GM19455 (cell line): Measurements from ENCODE around the gene ETV2.
"Not testable (repeated sequence)": the region's sequence is repeated elsewhere in the genome, so short reads cannot be mapped to it uniquely, and the experiment has no call there.

Experiments used
- ATAC-seq: cut with Tn5 transposase; IDR thresholded peaks from one replicate; pipeline ENCODE4 v1.9.1; 2021; ENCODE audit not compliant: unreplicated experiment

ETV2 gene

DNA sequence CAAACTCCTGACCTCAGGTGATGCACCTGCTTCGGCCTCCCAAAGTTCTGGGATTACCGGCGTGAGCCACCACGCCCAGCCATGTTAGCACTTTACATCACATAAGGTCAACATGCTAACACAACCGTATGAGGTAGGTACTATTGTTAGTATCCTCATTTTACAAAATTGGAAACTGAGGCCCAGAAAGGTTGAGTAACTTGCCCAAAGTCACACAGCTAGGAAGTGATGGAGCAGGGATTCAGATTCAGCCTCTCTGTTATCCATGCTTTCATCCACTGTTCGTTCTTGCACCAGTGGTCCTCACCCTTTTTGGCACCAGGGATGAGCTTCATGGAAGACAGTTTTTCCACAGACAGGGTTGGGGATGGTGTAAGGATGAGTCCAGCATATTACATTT lies 15.2 kb downstream of the ETV2 start:
- no peak for ATAC-seq

DNA sequence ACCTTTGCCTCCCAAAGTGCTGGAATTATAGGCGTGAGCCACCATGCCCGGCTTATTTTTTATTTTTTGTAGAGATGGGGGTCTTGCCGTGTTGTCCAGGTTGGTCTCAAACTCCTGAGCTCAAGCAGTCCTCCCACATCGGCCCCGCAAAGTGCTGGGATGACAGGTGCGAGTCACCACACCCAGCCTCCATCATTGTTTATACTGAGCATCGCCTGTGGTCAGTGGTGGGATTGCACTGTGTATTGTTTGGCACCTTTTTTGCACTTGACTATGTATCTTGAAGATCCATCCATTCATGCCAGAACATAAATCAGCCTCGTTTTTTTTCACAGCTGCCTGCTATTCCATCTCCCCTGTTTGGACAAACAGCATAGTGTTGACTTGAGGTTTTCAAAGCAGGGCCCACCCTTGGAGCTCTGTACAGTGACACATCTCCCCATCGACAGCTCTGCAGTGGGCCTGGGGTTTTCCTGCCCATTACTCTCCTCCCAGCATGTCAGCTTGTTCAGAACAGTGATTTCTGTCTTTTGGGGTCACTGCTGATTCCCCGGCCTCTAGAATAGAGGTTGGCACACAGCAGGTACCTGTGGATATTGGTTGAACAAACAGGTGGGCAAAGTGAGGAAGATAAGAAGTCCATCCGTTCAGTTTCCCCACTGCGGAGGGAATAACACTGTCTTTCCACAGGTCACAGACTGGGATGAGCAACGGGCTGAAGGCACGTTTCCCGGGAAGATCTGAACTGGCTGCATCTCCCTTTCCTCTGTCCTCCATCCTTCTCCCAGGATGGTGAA lies 16.6 kb downstream of the ETV2 start:
- ATAC-seq: no peak

DNA sequence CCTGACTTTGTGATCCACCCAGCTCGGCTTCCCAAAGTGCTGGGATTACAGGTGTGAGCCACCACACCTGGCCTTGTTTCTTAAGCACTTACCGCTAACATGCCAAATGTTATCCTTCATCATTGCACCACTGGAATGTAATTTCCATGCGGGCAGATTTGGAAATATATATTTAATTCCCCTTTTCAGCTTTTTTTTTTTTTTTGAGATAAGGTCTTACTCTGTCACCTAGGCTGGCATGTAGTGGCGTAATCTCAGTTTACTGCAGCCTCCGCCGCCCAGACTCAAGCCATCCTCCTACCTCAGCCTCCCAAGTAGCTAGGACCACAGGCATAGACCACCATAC lies 20.4 kb downstream of the ETV2 start:
- no peak for ATAC-seq

- no peak for ATAC-seq
These were observed 22.4 kb downstream of the ETV2 start for GRCh38 chr19:35663981-35664380.

GRCh38 chr19:35665157-35665556 lies 23.6 kb downstream of the ETV2 start:
- ATAC-seq: no peak

- no peak for ATAC-seq
These were observed 24.1 kb downstream of the ETV2 start for GRCh38 chr19:35665604-35666003.

- ATAC-seq: no peak
These were observed 24.8 kb downstream of the ETV2 start, which contains the start of gene UPK1A for GRCh38 chr19:35666251-35666913. TSS of gene UPK1A (plus strand) at chr19:35666517. CDS start at chr19:35666813, 296 bp downstream.

DNA sequence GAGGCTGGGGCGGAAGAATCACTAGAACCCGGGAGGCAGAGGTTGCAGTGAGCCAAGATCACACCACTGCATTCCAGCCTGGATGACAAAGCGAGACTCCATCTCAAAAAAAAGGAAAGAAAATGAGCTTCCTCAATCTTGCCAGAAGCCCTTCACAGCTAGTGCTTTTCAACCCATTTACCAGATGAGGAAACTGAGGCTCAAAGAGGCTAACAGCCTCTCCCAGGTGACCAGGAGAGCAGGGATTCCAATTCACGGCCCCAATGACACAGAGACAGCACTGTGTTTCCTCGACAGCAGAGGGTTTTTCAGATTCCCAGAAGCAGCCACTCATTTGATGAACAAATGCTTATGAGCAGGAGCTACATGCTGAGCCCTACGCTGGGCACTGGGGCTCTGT lies 28.0 kb downstream of the ETV2 start:
- ATAC-seq: no peak

DNA sequence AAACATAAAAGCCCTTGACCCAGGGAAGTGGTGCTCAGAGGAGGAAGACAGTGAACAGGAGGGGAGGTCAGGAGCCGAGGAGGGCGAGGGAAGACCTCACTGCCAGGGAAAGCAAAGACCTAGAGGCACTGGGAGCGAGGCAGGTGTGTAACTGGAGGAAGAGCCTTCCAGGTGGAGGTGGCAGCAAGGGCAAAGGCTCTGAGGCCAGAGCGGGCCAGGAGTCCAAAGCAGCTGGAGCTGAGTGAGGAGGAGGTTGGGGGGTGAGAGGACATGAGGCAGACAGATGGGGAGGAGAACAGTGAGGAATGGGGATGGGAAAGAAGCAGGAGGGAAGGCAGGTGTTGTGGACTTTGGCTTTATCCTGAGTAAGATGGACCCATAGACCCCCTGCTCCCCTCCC lies 28.4 kb downstream of the ETV2 start:
- ATAC-seq: no peak

- ATAC-seq: no peak
These were observed 29.1 kb downstream of the ETV2 start for GRCh38 chr19:35670686-35671085.

DNA sequence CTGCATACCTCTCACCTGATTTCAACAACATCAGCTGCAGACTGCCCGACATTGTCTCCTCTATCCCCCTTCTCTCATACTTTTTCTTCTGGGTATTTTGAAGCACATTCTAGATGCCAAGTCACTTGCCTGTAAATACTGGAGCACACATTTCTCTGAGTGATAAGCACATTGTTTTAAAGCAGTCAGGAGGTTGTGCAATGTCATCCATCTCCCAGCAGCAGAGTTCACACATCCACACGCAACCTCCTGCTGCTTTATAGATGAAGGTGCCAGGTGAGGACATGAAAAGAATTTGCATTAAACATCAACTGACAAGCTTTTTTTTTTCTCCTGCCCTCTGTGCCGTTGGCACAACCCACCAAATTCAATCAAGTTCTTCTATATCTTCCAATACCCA lies 30.3 kb downstream of the ETV2 start:
- ATAC-seq: no peak

DNA sequence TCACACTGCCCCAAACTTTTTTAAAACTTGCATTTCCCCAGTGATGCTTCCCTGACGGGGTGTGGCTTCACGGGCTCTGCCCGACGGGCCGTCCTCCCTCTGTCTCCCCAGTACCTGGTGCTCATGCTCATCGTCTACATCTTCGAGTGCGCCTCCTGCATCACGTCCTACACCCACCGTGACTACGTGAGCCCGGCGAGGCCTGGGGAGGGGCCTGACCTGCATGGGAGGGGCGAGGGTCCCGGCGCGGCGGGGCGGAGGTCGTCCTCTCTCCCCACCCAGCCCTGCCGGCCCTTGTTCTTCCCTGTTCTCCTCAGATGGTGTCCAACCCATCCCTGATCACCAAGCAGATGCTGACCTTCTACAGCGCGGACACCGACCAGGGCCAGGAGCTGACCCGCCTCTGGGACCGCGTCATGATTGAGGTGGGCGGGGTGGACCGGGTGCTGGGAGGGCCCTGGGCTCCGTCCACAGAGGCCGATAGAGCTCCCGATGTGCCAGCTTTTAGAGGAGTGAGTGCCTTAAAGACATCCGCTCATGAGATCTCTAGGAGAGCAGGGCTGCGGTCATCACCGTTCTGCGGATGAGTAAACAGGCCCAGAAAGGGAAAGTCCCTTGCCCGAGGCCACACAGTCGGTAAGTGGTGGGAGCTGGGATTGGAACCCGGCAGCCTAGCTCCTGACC lies 31.7 kb downstream of the ETV2 start:
- ATAC-seq: no peak

DNA sequence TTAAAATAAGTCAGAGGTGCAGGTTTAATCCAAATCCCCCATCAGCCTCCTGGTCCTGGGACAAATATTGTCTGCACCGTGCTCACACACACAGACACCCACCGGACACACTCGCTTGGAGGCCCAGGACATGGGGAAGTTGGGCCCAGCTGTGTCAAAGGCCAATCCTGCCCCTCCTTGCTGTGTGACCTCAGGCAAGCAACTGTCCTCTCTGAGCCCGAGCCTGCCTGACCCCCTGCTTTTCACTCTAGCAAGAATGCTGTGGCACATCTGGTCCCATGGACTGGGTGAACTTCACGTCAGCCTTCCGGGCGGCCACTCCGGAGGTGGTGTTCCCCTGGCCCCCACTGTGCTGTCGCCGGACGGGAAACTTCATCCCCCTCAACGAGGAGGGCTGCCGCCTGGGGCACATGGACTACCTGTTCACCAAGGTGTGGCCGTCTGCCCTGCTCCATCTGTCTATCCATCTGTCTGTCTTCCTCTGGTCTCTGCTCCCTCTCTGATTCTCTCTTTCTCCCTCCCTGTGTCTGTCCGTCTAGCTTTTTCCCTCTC lies 34.1 kb downstream of the ETV2 start:
- ATAC-seq: no peak

DNA sequence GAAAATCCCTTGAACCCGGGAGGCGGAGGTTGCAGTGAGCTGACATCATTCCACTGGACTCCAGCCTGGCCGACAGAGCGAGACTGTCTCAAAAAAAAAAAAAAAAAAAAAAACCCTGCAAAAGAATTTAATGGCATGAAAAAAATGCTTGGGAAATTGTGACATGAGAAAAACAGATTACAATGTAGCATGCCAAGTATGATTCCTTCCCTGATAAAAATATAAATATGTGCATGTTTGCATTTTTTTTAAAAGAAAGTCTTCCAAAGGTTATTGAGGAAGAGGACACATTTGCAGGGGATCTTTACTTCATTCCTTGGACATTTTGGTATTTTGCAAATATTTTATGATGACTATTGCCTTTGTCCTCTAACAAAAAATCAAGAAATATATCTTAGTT lies 48.3 kb downstream of the ETV2 start:
- no peak for ATAC-seq

GRCh38 chr19:35691106-35691505 lies 49.6 kb downstream of the ETV2 start:
- ATAC-seq: not testable (repeated sequence)

DNA sequence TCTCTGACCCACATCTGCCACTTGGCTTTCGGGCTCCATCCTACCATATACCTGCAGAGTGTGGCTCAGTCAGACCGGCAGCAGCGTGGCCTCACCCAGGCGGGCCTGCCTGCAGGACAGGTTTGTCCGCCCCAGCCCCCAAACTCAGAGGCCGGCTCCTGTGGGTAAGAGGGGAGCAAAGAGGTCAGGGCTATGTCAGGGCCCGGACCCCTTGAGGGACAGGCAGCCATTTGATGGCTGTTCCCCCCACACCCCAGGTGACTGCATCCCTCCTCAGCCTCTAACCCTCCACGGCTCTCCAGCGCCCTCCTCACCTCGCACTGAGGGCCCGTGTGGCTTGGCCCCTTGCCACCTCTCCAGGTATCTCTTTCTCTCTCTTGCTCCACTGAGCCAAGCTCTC lies 50.5 kb downstream of the ETV2 start:
- ATAC-seq: no peak

- no peak for ATAC-seq
These were observed 51.9 kb downstream of the ETV2 start for GRCh38 chr19:35693422-35693821.

GRCh38 chr19:35693835-35694599 lies 52.5 kb downstream of the ETV2 start:
- ATAC-seq: peak; percentile 57
